Loucy (cell line): Measurements from ENCODE around the gene CBY3.
"Not testable (repeated sequence)": the region's sequence is repeated elsewhere in the genome, so short reads cannot be mapped to it uniquely, and the experiment has no call there.

ENCODE experiments used
- CTCF ChIP-seq: fragments of 200-600 bp; sonication (generic); conservative IDR thresholded peaks from 2 replicates; pipeline ENCODE4 v1.5.1; 2014; ENCODE audit warnings: mild to moderate bottlenecking, antibody characterized with exemption, low read length
- EZH2phosphoT487 ChIP-seq: fragments of 200-600 bp; IDR thresholded peaks from 2 replicates; pipeline ENCODE4 v1.6.1; 2018; ENCODE audit warnings: antibody characterized with exemption, mild to moderate bottlenecking, moderate library complexity, borderline replicate concordance

- TF ChIP-seq CTCF, EZH2phosphoT487: not testable (repeated sequence)
Measured at GRCh38 chr5:179697543-179697942, 16.7 kb upstream of the CBY3 start.
